GM12875 (cell line): ENCODE results near the gene LRP1B.

Experiments
- H3K4me3 ChIP-seq: one replicate; pipeline ENCODE4 v1.5.1; 2011; ENCODE audit warnings: low read depth, low read length, control low read depth
- CTCF ChIP-seq: IDR thresholded peaks from 2 replicates; pipeline ENCODE4 v1.5.1; 2011; ENCODE audit warnings: low read depth, mild to moderate bottlenecking, control low read depth, inconsistent platforms, low read length, moderate library complexity, borderline replicate concordance; ENCODE audit not compliant: insufficient read depth

The LRP1B gene

GRCh38 chr2:141323571-141323970 lies 807.2 kb downstream of the LRP1B start:
- TF ChIP-seq CTCF = no peak

GRCh38 chr2:141317986-141318385 lies 812.8 kb downstream of the LRP1B start:
- no peak overlapping the region for H3K4me3 ChIP-seq
- no peak for TF ChIP-seq CTCF

More at GRCh38 chr2:141323571-141323970, 807.2 kb downstream of the LRP1B start:
- no peak overlapping the region for H3K4me3 ChIP-seq

GRCh38 chr2:141316606-141317005 lies 814.2 kb downstream of the LRP1B start:
- H3K4me3 ChIP-seq = no peak overlapping the region
- TF ChIP-seq CTCF = no peak

GRCh38 chr2:141316103-141316502 lies 814.7 kb downstream of the LRP1B start:
- no peak for TF ChIP-seq CTCF
- no peak overlapping the region for H3K4me3 ChIP-seq

GRCh38 chr2:141313972-141314371 lies 816.8 kb downstream of the LRP1B start:
- no peak overlapping the region for H3K4me3 ChIP-seq
- TF ChIP-seq CTCF = no peak

- no peak overlapping the region for H3K4me3 ChIP-seq
- no peak for TF ChIP-seq CTCF
Observed at GRCh38 chr2:141311430-141311829, 819.4 kb downstream of the LRP1B start.

GRCh38 chr2:141306368-141306767 lies 824.4 kb downstream of the LRP1B start:
- TF ChIP-seq CTCF = no peak

More at GRCh38 chr2:141306368-141306767, 824.4 kb downstream of the LRP1B start:
- H3K4me3 ChIP-seq = no peak overlapping the region
